GM20431 (cell line): ENCODE data around the gene EPO.

ENCODE experiments used
- in situ Hi-C: fragments of 300-500 bp; cut with MseI, MboI; formaldehyde crosslinking; loops from one replicate; pipeline ENCODE4 v1.15.0; 2020; ENCODE audit warnings: low sequenced_read_pairs; ENCODE audit not compliant: unreplicated experiment

Gene EPO

DNA sequence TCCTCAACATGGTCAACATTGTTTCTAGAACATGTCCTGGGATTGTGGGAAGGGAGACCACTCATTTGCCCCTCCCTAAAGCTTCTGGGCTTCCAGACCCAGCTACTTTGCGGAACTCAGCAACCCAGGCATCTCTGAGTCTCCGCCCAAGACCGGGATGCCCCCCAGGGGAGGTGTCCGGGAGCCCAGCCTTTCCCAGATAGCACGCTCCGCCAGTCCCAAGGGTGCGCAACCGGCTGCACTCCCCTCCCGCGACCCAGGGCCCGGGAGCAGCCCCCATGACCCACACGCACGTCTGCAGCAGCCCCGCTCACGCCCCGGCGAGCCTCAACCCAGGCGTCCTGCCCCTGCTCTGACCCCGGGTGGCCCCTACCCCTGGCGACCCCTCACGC, at the start of gene EPO:
Gene EPO, plus strand, starts transcription at position 190 of the 392 bp plus-strand sequence. CDS start 513 bp downstream, outside the sequence.
- in situ Hi-C loops = no loop called here

- in situ Hi-C loops = no loop called here
These were observed 48.6 kb upstream of the EPO start for GRCh38 chr7:100671353-100672327.

DNA sequence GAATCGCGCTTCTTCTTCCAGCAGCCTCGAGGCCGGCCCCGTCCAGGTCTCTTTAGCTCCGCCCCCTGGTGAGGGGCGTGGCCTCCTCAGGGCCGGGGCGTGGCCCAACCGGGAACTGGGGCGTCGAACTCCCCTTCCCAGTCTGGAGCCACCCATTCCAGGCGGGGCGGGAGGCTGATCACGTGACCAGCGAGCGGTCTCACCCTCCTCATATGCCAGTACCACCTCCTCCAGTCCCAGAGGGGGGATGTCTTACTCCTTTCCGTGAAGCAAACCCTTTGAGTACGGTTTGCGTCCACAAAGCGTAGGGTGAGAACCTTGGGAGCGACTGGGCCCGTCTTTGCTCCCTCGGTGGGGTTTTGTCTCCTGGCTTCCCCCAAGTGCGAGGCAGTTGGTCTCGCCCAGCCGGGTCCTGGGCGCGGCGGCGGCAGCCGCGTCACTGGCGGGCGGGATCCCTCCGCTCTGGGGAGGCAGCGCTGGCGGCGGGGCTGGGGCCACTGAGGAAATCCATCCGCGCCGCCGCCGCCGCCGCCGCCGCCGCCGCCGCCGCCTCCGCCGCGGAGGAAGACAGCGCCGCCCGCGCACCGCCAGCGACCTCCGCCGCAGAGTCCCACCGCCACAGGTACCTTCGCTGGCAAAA, 46.8 kb upstream of the EPO start, which contains the start of gene GNB2:
Gene GNB2, plus strand, starts transcription at position 439 of the 640 bp plus-strand sequence. CDS start 2,526 bp downstream, outside the sequence.
- in situ Hi-C loops = no loop called here

- in situ Hi-C loops = no loop called here
These were observed 46.3 kb upstream of the EPO start for GRCh38 chr7:100673942-100674410.

DNA sequence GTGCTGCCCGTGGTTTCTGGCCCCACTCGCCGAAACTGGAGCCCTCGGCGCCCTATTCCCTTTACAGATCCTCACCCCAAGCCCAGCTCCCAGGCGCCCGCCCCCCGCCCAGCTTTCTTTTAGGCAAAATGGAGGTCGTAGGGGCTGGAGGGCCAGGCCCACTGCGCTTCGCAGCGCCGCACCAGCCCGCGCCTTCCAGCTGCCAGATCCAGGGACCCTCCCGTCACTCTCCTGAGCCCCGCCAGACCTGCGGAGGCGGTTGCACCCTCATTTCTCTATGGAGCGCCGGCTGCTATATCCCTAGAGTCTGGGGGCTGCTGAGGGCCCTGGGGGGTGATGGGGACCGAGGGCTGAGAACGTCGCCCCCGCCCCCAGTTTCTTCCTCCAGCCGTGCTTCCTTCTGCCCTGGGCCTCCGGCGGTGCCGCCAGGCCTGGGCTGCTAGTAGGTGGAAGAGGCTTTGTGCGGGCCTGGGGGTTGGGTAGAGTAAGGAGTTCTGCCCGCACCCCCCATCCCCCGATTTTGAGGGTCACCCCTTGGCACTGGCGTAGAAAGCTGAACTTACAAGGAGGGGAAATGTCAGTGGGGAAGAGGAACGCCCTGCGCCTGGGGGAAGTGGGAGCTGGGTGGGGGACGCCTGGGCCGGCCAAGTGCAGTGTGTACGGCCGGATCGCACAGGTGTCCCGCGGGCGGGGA, 45.7 kb upstream of the EPO start:
- in situ Hi-C loops = loop anchor here (25.0 kb wide), 1 partner anchor 187 kb away; the partner anchor contains the start of genes NYAP1 and TSC22D4

DNA sequence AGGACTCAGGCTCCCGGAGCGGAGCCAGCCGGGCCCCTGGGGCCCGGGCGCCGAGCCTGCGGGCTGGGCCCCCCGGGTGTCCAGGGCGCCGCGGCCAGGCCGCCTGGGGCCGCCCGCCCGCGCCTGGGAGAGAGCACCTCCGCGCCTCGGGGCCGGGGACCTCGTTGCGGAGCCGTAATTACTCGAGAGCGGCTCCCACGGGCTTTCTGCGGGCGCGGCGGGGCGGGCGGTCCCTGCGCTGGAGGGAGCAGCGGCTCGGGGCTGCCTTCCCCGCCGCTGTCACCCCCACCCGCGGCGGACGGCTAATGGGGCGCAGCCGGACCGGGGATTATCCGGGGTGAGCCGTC, 45.2 kb upstream of the EPO start:
- in situ Hi-C loops = loop anchor here (25.0 kb wide), 1 partner anchor 188 kb away; the partner anchor contains the start of genes NYAP1 and TSC22D4

DNA sequence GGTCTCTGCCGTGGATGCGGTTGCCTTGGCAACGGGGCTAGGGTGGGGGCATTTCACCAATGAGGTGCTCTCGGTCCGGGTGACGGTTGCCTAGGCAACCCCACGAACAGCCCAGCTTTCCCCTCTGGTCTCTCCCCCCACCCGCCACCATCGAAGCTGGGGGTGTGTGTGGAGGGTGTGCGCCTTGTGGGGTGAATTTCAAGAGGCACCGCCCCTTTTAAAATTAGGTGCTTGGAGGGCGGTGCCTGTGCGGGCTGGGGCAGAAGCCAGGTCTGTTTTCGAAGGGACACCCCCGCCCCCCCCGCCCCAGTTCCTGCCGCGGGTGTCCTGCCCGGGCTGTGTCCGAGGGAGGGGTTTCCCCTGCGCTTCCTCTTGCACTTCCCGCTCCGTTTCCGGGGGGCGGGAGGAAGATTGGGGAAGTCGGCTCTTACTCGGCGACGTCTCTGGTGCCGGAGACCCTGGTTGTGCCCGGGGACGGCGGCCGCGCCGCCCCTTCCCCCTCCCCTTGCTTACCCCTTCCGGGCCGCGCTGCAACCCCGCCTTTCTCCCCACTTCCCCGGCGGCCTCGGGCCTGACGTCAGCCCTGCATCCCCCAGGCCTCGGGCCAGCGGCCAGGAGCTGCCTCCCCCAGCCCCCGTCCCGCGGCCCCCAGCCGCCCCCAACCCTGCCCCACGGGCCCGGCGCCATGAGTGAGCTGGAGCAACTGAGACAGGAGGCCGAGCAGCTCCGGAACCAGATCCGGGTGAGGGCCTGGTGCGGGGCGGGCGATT, 44.5 kb upstream of the EPO start:
- in situ Hi-C loops = loop anchor here (25.0 kb wide), 1 partner anchor 188 kb away; the partner anchor contains the start of genes NYAP1 and TSC22D4

- in situ Hi-C loops = loop anchor here (25.0 kb wide), 1 partner anchor 189 kb away; the partner anchor contains the start of genes NYAP1 and TSC22D4
These were observed 43.6 kb upstream of the EPO start for GRCh38 chr7:100676501-100677306.

DNA sequence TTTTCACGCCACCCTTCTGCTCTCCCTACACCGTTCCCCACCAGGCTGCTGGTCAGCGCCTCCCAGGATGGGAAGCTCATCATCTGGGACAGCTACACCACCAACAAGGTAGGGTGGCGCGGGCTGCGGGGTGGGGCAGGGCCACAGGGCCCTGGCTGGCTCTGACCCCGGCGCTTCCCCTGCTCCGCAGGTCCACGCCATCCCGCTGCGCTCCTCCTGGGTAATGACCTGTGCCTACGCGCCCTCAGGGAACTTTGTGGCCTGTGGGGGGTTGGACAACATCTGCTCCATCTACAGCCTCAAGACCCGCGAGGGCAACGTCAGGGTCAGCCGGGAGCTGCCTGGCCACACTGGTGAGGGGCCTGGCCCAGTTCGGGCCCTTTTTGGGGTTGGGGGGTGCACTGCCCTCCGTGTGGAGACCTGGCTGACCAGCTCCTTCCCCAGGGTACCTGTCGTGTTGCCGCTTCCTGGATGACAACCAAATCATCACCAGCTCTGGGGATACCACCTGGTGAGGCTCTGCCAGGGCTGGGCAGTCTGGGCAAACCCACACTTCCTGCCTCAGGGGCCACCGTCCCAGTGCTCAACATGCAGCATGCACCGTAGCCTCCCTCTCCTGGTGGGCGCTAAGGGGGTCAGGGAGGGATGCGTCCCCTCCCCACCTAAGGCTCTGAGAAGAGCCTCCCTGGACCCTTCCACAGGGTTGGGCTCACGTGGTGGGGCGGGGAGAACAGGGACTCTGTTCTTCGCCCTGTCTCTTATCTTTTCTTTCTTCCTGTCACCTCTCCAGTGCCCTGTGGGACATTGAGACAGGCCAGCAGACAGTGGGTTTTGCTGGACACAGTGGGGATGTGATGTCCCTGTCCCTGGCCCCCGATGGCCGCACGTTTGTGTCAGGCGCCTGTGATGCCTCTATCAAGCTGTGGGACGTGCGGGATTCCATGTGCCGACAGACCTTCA, 42.7 kb upstream of the EPO start:
- in situ Hi-C loops = loop anchor here (25.0 kb wide), 1 partner anchor 190 kb away; the partner anchor contains the start of genes NYAP1 and TSC22D4

GRCh38 chr7:100678291-100678984, 41.8 kb upstream of the EPO start:
- in situ Hi-C loops = loop anchor here (25.0 kb wide), 1 partner anchor 191 kb away; the partner anchor contains the start of genes NYAP1 and TSC22D4

- in situ Hi-C loops = loop anchor here (25.0 kb wide), 1 partner anchor 192 kb away; the partner anchor contains the start of genes NYAP1 and TSC22D4
These were observed 40.9 kb upstream of the EPO start for GRCh38 chr7:100679129-100679926.

DNA sequence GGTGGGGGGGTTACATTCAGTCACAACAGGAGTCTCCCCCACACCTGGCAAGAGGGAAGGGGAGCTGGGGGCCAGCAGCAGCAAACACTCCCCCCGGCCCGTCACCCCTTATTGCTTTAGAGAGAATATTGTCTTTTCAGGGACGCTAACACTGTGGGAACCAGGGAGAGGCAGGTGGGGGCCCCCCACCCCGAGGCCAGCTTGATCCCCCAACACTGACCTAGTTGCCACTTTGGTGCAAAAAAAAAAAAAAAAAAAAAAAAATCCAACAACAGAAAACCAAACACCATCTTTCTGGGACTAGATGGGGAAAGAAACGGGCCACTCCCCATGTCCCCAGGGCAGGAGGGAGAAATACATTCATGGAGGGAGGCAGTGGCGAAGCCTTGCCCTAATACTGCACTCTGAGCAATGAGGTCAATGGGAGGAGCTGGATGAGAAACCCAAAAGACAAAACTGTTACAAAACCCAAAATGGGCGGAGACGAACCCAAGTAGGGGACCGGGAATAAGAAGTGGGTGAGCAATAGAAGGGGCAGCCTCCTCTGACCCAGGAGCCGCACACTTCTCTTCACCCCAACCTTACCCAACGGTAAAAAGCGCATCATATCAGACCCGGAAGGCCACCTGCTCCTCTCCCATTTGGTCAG, 40.2 kb upstream of the EPO start:
- in situ Hi-C loops = loop anchor here (25.0 kb wide), 1 partner anchor 193 kb away; the partner anchor contains the start of genes NYAP1 and TSC22D4

DNA sequence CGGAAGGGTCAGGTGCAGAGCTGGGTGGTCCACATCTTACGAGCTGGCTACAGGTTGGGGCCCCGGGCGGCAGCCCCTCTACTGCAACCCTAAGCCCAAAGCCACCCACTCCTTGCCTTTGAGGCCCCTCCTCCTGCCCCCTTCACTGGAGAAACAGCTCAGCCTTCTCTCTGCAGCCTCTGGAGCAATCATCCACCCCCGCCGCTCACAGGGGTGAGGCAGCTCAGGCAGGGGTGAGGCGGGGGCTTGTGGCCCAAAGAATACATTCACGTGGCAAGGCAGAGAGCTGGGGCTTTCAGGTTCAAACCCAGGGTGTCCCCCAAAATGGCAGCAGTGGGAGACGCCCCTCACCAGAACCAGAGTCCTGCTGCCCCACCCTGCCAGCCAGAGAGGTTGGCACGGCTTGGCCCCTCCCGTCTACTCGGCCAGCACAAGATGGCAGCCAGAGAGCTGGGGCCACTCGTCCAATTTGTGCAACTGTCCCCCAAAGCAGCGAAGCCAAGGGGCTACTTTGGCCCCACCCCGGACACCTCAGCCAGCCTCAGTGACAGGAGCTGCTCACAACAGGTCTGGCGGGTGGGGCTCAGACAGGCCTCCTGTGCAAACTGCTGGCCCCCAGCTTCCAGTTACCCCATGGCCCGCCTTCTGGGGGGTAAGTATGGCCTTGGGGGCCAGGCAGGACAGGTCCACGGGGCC, 39.5 kb upstream of the EPO start:
- in situ Hi-C loops = loop anchor here (25.0 kb wide), 1 partner anchor 193 kb away; the partner anchor contains the start of genes NYAP1 and TSC22D4

DNA sequence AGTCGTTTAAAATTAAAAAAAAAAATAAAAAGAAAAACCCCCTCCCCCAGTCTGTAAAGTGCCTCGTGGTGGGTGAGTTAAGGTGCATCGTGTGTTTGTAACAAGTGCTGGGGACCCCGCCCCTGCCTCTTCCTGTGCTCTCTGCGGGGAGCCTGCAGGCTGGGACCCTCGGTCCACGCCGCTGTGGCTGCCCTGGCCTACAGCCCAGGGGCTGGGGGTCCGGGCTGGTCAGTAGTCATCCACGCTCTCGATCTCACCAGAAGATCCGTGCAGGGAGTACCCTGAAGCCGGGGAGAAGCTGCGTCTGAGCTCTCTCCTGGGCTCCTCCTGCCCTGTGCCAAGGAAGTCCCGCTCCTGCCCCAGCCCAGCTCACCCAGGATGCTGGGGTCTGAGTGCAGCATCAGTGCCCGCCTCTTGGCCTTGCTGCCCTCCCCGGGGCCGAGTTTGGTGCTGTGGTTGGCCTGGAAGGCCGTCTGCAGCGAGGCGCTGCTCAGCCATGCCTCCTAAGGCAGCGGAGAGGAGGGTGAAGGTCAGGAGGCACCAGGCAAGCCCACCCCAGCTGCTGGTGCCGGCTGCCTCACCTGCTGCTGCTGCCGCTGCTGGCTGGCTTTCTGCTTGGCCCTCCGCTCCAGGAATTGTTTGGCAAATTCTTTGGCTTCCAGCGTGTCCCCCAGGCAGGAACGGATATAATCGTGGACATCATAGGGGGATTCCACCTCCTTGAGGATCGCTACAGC, 38.6 kb upstream of the EPO start:
- in situ Hi-C loops = loop anchor here (25.0 kb wide), 1 partner anchor 194 kb away; the partner anchor contains the start of genes NYAP1 and TSC22D4
